ENCODE measurements around the gene MOSPD2. TPM values are rescaled to one million over a fixed set of nuclear protein-coding genes. Genes with fewer than 3 reads are reported as not detected.

Gene MOSPD2
- total RNA-seq, 1 experiment from 2014 or later = 6.4 TPM

DNA sequence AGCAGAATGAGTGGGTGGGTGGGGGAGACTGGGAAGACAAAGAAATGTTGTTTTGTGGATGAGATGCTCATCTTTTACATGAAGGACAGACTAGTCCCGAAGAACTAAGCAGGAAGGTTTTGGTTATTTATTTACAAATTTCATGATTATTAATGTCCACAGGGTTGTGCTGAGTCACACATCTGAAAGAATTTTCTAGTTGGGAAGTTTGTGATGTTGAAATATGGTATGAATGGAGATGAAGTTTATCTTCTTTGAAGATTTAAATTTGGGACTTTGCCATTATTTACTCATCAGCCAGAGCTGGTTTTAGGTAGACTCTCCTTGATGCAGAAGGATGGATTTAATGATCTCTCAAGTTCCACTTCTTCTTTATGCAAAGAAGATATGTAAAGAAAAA lies 75.5 kb downstream of the MOSPD2 start:
- H4K5ac ChIP-seq (ENCODE audit: insufficient read length, low read depth, low read length) = no peak overlapping the region
- peaks cover 7% of the 10 kb centered on the region for H3K9me3 ChIP-seq (ENCODE audit: control insufficient read depth, low read depth, low read length)
- H3K14ac ChIP-seq (ENCODE audit: insufficient read depth, low read length) = no peak overlapping the region
- no peaks in the 10 kb centered on the region for H3K4me1 ChIP-seq (ENCODE audit: insufficient read depth, low read length)
- H2BK15ac ChIP-seq (ENCODE audit: low read depth, low read length) = no peak overlapping the region
- H4K20me1 ChIP-seq (ENCODE audit: control insufficient read depth, insufficient read depth, insufficient read length) = no peaks in the 10 kb centered on the region
- no peak overlapping the region for H2BK120ac ChIP-seq (ENCODE audit: low read depth, low read length, poor library complexity, severe bottlenecking)
- Mint-ChIP-seq H3K27me3 (ENCODE audit: low read depth) (no peaks in the 10 kb centered on the region), H3K4me3 (no peak overlapping the region), H3K27ac (no peak overlapping the region), H3K4me1 (no peaks in the 10 kb centered on the region), H3K36me3 (ENCODE audit: insufficient read depth in 1 of 3, low read depth in 3 of 3) (peaks cover 0 to 2% (median 2%) of the 10 kb centered on the region in 3 experiments; a peak in 2 of 7 replicates), H3K9me3 (peaks cover 76 to 79% of the 10 kb centered on the region in 2 experiments)
- no peak overlapping the region for H3K27ac ChIP-seq (ENCODE audit: insufficient read length, low read depth, low read length)
- no peak overlapping the region for H3K56ac ChIP-seq (ENCODE audit: insufficient read length, low read depth, low read length)
- H4K91ac ChIP-seq (ENCODE audit: insufficient read length, low read depth, low read length) = no peak overlapping the region
- no peak overlapping the region for H3K18ac ChIP-seq (ENCODE audit: insufficient read length, low read depth, low read length)
- no peak overlapping the region for H3K4ac ChIP-seq (ENCODE audit: low read depth, low read length)
- H2AFZ ChIP-seq (ENCODE audit: low read length) = no peak overlapping the region
- H3K4me2 ChIP-seq (ENCODE audit: insufficient read depth, insufficient read length, low read length) = no peak overlapping the region
- TF ChIP-seq, protein P1, sequence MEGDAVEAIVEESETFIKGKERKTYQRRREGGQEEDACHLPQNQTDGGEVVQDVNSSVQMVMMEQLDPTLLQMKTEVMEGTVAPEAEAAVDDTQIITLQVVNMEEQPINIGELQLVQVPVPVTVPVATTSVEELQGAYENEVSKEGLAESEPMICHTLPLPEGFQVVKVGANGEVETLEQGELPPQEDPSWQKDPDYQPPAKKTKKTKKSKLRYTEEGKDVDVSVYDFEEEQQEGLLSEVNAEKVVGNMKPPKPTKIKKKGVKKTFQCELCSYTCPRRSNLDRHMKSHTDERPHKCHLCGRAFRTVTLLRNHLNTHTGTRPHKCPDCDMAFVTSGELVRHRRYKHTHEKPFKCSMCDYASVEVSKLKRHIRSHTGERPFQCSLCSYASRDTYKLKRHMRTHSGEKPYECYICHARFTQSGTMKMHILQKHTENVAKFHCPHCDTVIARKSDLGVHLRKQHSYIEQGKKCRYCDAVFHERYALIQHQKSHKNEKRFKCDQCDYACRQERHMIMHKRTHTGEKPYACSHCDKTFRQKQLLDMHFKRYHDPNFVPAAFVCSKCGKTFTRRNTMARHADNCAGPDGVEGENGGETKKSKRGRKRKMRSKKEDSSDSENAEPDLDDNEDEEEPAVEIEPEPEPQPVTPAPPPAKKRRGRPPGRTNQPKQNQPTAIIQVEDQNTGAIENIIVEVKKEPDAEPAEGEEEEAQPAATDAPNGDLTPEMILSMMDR (conservative IDR thresholded peaks at IDR 0.05) = no peak
- H4K8ac ChIP-seq (replicated peaks; ENCODE audit: insufficient read length, low read depth, low read length) = no peak overlapping the region
- H3K79me1 ChIP-seq (ENCODE audit: insufficient read depth, low read depth, low read length, poor library complexity, severe bottlenecking) = no peaks in the 10 kb centered on the region
- H3K27me3 ChIP-seq (ENCODE audit: insufficient read depth, low read length) = no peaks in the 10 kb centered on the region
- H3K23ac ChIP-seq (ENCODE audit: insufficient read length, low read depth, low read length) = no peak overlapping the region
- H3T11ph ChIP-seq (ENCODE audit: low read length) = no peak overlapping the region
- no peak overlapping the region for H2BK20ac ChIP-seq (ENCODE audit: low read depth, low read length, poor library complexity, severe bottlenecking)
- DNase-seq = no peak
- H2BK5ac ChIP-seq (ENCODE audit: insufficient read length, low read length) = no peak overlapping the region
- no peaks in the 10 kb centered on the region for H3K79me2 ChIP-seq (ENCODE audit: insufficient read depth, low read length)
- no CpG with 5 or more reads among the region's 1 CpG for WGBS (ENCODE audit: extremely low coverage, insufficient read length, low lambda C conversion rate)
- no peak overlapping the region for H2AK5ac ChIP-seq (ENCODE audit: insufficient read length, low read length)
- H2BK12ac ChIP-seq (ENCODE audit: insufficient read length, low read depth, low read length) = no peak overlapping the region
- no peak overlapping the region for H3K9ac ChIP-seq (ENCODE audit: extremely low read depth, insufficient read length, low read length)
- no peaks in the 10 kb centered on the region for H3K23me2 ChIP-seq (ENCODE audit: insufficient read length, low read depth, low read length, poor library complexity, severe bottlenecking)

All from H9 (cell line).